Measurements from ENCODE around the gene STAB1. TPM values are rescaled to one million over a fixed set of nuclear protein-coding genes. Genes with fewer than 3 reads are reported as not detected.

Gene STAB1
- total and polyA plus RNA-seq, 7 donors, result 15.9 to 47.5 (median 29.0) TPM

GRCh38 chr3:52544937-52545336 lies 49.8 kb downstream of the STAB1 start:
- Histone ChIP-seq H3K4me1 (peaks cover 16% of the 10 kb centered on the region), H3K9me3 (no peaks in the 10 kb centered on the region), H3K27me3 (ENCODE audit: insufficient read depth in 3 of 3, low read length in 2 of 3) (no peaks in the 10 kb centered on the region), H3K4me3 (no peak overlapping the region), H3K27ac (peak overlapping the region; percentile 21), H3K36me3 (ENCODE audit: insufficient read depth in 1 of 2, low read depth in 1 of 2) (peaks cover 5 to 78% of the 10 kb centered on the region in 2 donors)
- intact Hi-C loops (cut with DNase I), result no loop called here
- peak in 3 of 4 donors; percentile 20 to 34 (median 28) for ATAC-seq
- WGBS, 3 donors, result 42 to 63% (median 52%) methylated on average over 4 of the region's 4 CpGs
- no peak for TF ChIP-seq CTCF (IDR thresholded peaks at IDR 0.05)
- DNase-seq, result no peak

- no peak overlapping the region for H3K4me3 ChIP-seq
- DNase-seq (no peak), ATAC-seq (no peak)
- 70 to 83% (median 78%) methylated on average over 3 of the region's 3 CpGs for WGBS, 3 donors
- H3K36me3 ChIP-seq (ENCODE audit: insufficient read depth in 1 of 2, low read depth in 1 of 2), result peaks cover 5 to 82% of the 10 kb centered on the region in 2 donors
- intact Hi-C loops (cut with DNase I), result no loop called here
- no peak overlapping the region for H3K27ac ChIP-seq
- no peaks in the 10 kb centered on the region for H3K27me3 ChIP-seq (ENCODE audit: insufficient read depth in 3 of 3, low read length in 2 of 3)
- no peaks in the 10 kb centered on the region for H3K9me3 ChIP-seq
- H3K4me1 ChIP-seq, result peaks cover 18% of the 10 kb centered on the region
- no peak for TF ChIP-seq CTCF (IDR thresholded peaks at IDR 0.05)
Observed at GRCh38 chr3:52546111-52546901, 51.2 kb downstream of the STAB1 start.

- Histone ChIP-seq H3K27ac (no peak overlapping the region), H3K27me3 (ENCODE audit: insufficient read depth in 3 of 3, low read length in 2 of 3) (no peaks in the 10 kb centered on the region), H3K36me3 (ENCODE audit: insufficient read depth in 1 of 2, low read depth in 1 of 2) (peaks cover 5 to 85% of the 10 kb centered on the region in 2 donors), H3K4me3 (no peak overlapping the region), H3K9me3 (no peaks in the 10 kb centered on the region), H3K4me1 (peaks cover 18% of the 10 kb centered on the region)
- intact Hi-C loops (cut with DNase I), result no loop called here
- DNase-seq (no peak), ATAC-seq (no peak)
- no peak for TF ChIP-seq CTCF (IDR thresholded peaks at IDR 0.05)
- 55 to 86% (median 65%) methylated on average over 2 of the region's 2 CpGs for WGBS, 3 donors
Observed at GRCh38 chr3:52547143-52547542, 52.0 kb downstream of the STAB1 start.

- Histone ChIP-seq H3K4me1 (peaks cover 7% of the 10 kb centered on the region), H3K9me3 (no peaks in the 10 kb centered on the region), H3K36me3 (ENCODE audit: insufficient read depth in 1 of 2, low read depth in 1 of 2) (peaks cover 5 to 93% of the 10 kb centered on the region in 2 donors), H3K27ac (no peak overlapping the region), H3K27me3 (ENCODE audit: insufficient read depth in 3 of 3, low read length in 2 of 3) (no peaks in the 10 kb centered on the region), H3K4me3 (no peak overlapping the region)
- DNase-seq (no peak), ATAC-seq (no peak)
- intact Hi-C loops (cut with DNase I), result no loop called here
- no peak for TF ChIP-seq CTCF (IDR thresholded peaks at IDR 0.05)
Observed at GRCh38 chr3:52551118-52551517, 56.0 kb downstream of the STAB1 start.

GRCh38 chr3:52552089-52552488 lies 57.0 kb downstream of the STAB1 start:
- Histone ChIP-seq H3K36me3 (ENCODE audit: insufficient read depth in 1 of 2, low read depth in 1 of 2) (peaks cover 6 to 93% of the 10 kb centered on the region in 2 donors), H3K4me1 (peaks cover 4% of the 10 kb centered on the region), H3K4me3 (no peak overlapping the region), H3K27me3 (ENCODE audit: insufficient read depth in 3 of 3, low read length in 2 of 3) (no peaks in the 10 kb centered on the region), H3K9me3 (no peaks in the 10 kb centered on the region), H3K27ac (no peak overlapping the region)
- intact Hi-C loops (cut with DNase I), result no loop called here
- WGBS, 3 donors, result 79 to 82% (median 80%) methylated on average over 3 of the region's 3 CpGs
- no peak for ATAC-seq
- no peak for TF ChIP-seq CTCF (IDR thresholded peaks at IDR 0.05)
- DNase-seq, result no peak

Data from psoas muscle (tissue), 8 donors.